H54 (cell line): Measurements from ENCODE around the gene MYO1D.

ENCODE experiments used
- DNase-seq: peaks from one replicate; pipeline ENCODE4 v3.0.0; 2011; ENCODE audit warnings: low spot score, mixed read lengths; ENCODE audit not compliant: insufficient read length
- FAIRE-seq: peaks from 3 replicates; lab custom pipeline; 2011; peaks lifted over from hg19 to GRCh38; lab: Jason Lieb, UNC
- POLR2A ChIP-seq: IDR thresholded peaks from 2 replicates; pipeline ENCODE4 v1.6.1; 2011; ENCODE audit warnings: low read depth, mild to moderate bottlenecking, low read length

The MYO1D gene

GRCh38 chr17:32879134-32879533 is 2.2 kb upstream of the MYO1D start:
- DNase-seq (no peak), FAIRE-seq (no peak)
- TF ChIP-seq POLR2A, result no peak

- TF ChIP-seq POLR2A, result no peak
- DNase-seq (no peak), FAIRE-seq (no peak)
These were observed 1.3 kb upstream of the MYO1D start for GRCh38 chr17:32878211-32878610.

GRCh38 chr17:32877164-32877764 is 340 bp upstream of the MYO1D start:
- no peak for TF ChIP-seq POLR2A
- DNase-seq (peak; percentile 38), FAIRE-seq (no peak)

GRCh38 chr17:32875923-32876416 is 954 bp downstream of the MYO1D start:
- FAIRE-seq, result no peak
- no peak for TF ChIP-seq POLR2A
- no peak for DNase-seq

- TF ChIP-seq POLR2A, result no peak
- no peak for FAIRE-seq
- DNase-seq, result no peak
These were observed 1.6 kb downstream of the MYO1D start for GRCh38 chr17:32875230-32875917.

GRCh38 chr17:32873114-32873513 is 3.8 kb downstream of the MYO1D start:
- no peak for FAIRE-seq
- no peak for TF ChIP-seq POLR2A
- DNase-seq, result no peak

- no peak for DNase-seq
- no peak for FAIRE-seq
These were observed 5.2 kb downstream of the MYO1D start for GRCh38 chr17:32871746-32872145.

GRCh38 chr17:32870969-32871368 is 6.0 kb downstream of the MYO1D start:
- no peak for TF ChIP-seq POLR2A
- FAIRE-seq (no peak), DNase-seq (no peak)

More at GRCh38 chr17:32871746-32872145, 5.2 kb downstream of the MYO1D start:
- TF ChIP-seq POLR2A, result no peak

GRCh38 chr17:32870027-32870670 is 6.8 kb downstream of the MYO1D start:
- DNase-seq (no peak), FAIRE-seq (no peak)
- no peak for TF ChIP-seq POLR2A

- no peak for FAIRE-seq
- DNase-seq, result no peak
- TF ChIP-seq POLR2A, result no peak
These were observed 7.4 kb downstream of the MYO1D start for GRCh38 chr17:32869345-32870026.

- FAIRE-seq, result no peak
- DNase-seq, result no peak
- no peak for TF ChIP-seq POLR2A
These were observed 11.8 kb downstream of the MYO1D start for GRCh38 chr17:32865141-32865540.

GRCh38 chr17:32863559-32863958 is 13.4 kb downstream of the MYO1D start:
- FAIRE-seq (no peak), DNase-seq (no peak)
- TF ChIP-seq POLR2A, result no peak

GRCh38 chr17:32862940-32863339 is 14.0 kb downstream of the MYO1D start:
- TF ChIP-seq POLR2A, result no peak
- FAIRE-seq (no peak), DNase-seq (no peak)

GRCh38 chr17:32861981-32862380 is 14.9 kb downstream of the MYO1D start:
- DNase-seq (no peak), FAIRE-seq (no peak)
- TF ChIP-seq POLR2A, result no peak
